Fibroblast of the aortic adventitia (primary cell): ENCODE measurements around the gene VMAC. TPM values are rescaled to one million over a fixed set of nuclear protein-coding genes. Genes with fewer than 3 reads are reported as not detected.

Source experiments
- DNase-seq: peaks from one replicate; pipeline ENCODE4 v3.0.0-alpha.2; 2010; ENCODE audit warnings: low read depth
- H3K4me3 ChIP-seq: 2 replicates; pipeline ENCODE4 v1.5.1; 2011; ENCODE audit warnings: low read depth, mild to moderate bottlenecking, control low read depth, low read length, moderate library complexity
- CTCF ChIP-seq: IDR thresholded peaks from 2 replicates; pipeline ENCODE4 v1.5.1; 2011; ENCODE audit warnings: mild to moderate bottlenecking, low read length, control low read depth, inconsistent platforms; ENCODE audit not compliant: insufficient read depth
- total RNA-seq: library from RNA; depleted of rRNA; stranded (reverse); fragments of >200 nt; gene quantifications from 2 replicates; pipeline ENCODE4 v1.2.3, GENCODE V29; 2012; ENCODE audit warnings: low replicate concordance

Gene VMAC
- total RNA-seq, 1 donor = 5.6 TPM

- DNase-seq = no peak
- TF ChIP-seq CTCF = no peak
- no peak overlapping the region for H3K4me3 ChIP-seq
These were observed 3.7 kb upstream of the VMAC start for GRCh38 chr19:5900976-5901375.

GRCh38 chr19:5903056-5903623, 1.5 kb upstream of the VMAC start:
- no peak for TF ChIP-seq CTCF
- peak; percentile 58 for DNase-seq
- peak overlapping the region; percentile 99 for H3K4me3 ChIP-seq

GRCh38 chr19:5903624-5904351, 884 bp upstream of the VMAC start, which contains the start of gene NDUFA11:
TSS of gene NDUFA11 (minus strand) at chr19:5903790. CDS start at chr19:5903708, 82 bp downstream.
- TF ChIP-seq CTCF = no peak
- H3K4me3 ChIP-seq = peak within 1 kb of the TSS; percentile 99
- DNase-seq = no peak

- peak overlapping the region; percentile 88 for H3K4me3 ChIP-seq
- DNase-seq = no peak
- TF ChIP-seq CTCF = no peak
These were observed 574 bp downstream of the VMAC start for GRCh38 chr19:5905114-5905778.

GRCh38 chr19:5907241-5907640, 2.6 kb downstream of the VMAC start:
- TF ChIP-seq CTCF = no peak
- no peak for DNase-seq

GRCh38 chr19:5908773-5909442, 4.2 kb downstream of the VMAC start:
- no peak overlapping the region for H3K4me3 ChIP-seq
- no peak for TF ChIP-seq CTCF
- DNase-seq = no peak

More at GRCh38 chr19:5907241-5907640, 2.6 kb downstream of the VMAC start:
- no peak overlapping the region for H3K4me3 ChIP-seq
